Urinary bladder (tissue), 4 donors: ENCODE data around the gene ATF7. TPM values are rescaled to one million over a fixed set of nuclear protein-coding genes. Genes with fewer than 3 reads are reported as not detected.

Experiments used
- DNase-seq: peaks from one replicate; pipeline ENCODE4 v3.0.0-alpha.2; 2015; ENCODE audit errors: extremely low spot score
- H3K27ac ChIP-seq: one replicate; pipeline ENCODE4 v1.5.1; 2013; ENCODE audit warnings: low read depth, mild to moderate bottlenecking, moderate library complexity
- H3K36me3 ChIP-seq: one replicate; pipeline ENCODE4 v1.6.1; 2013; ENCODE audit warnings: mild to moderate bottlenecking, moderate library complexity; ENCODE audit not compliant: insufficient read depth
- H3K4me1 ChIP-seq: one replicate; pipeline ENCODE4 v1.6.1; 2013; ENCODE audit warnings: mild to moderate bottlenecking, moderate library complexity; ENCODE audit not compliant: insufficient read depth
- H3K4me3 ChIP-seq: one replicate; pipeline ENCODE4 v1.5.1; 2013; ENCODE audit warnings: low read depth, low read length
- WGBS: extraction: QIAGEN DNeasy Blood & Tissue Kit; methylation state at CpG from one replicate; pipeline ENCODE4 v1.1.7; 2013; 5-methylcytosine and 5-hydroxymethylcytosine counted together
- polyA plus RNA-seq: library from polyadenylated mRNA; stranded (reverse); fragments of 200-250 nt; gene quantifications from one replicate; pipeline ENCODE4 v1.2.3, GENCODE V29; 2013
- total RNA-seq: library from RNA; depleted of rRNA; stranded (reverse); fragments of >200 nt; gene quantifications from one replicate; pipeline ENCODE4 v1.2.3, GENCODE V29; 2014
- donor health status: healthy with polysubstance abuse.
- donor health status: healthy.

ATF7 gene
- total and polyA plus RNA-seq, 2 donors: 24.1 to 28.2 TPM

GRCh38 chr12:53474077-53474476 lies 152.1 kb downstream of the ATF7 start:
- H3K36me3 ChIP-seq: peaks cover 17% of the 10 kb centered on the region
- no peak overlapping the region for H3K4me3 ChIP-seq
- DNase-seq: no peak
- no peak overlapping the region for H3K27ac ChIP-seq
- WGBS: 69% methylated on average over 2 of the region's 2 CpGs
- no peaks in the 10 kb centered on the region for H3K4me1 ChIP-seq

GRCh38 chr12:53472056-53472582 lies 154.1 kb downstream of the ATF7 start:
- H3K4me3 ChIP-seq: no peak overlapping the region
- H3K36me3 ChIP-seq: peaks cover 18% of the 10 kb centered on the region
- H3K4me1 ChIP-seq: no peaks in the 10 kb centered on the region
- DNase-seq: no peak
- WGBS: 81% methylated on average over 1 of the region's 1 CpG
- H3K27ac ChIP-seq: no peak overlapping the region

- Histone ChIP-seq H3K27ac (no peak overlapping the region), H3K4me3 (no peak overlapping the region), H3K4me1 (no peaks in the 10 kb centered on the region), H3K36me3 (peaks cover 21% of the 10 kb centered on the region)
- WGBS: 84% methylated on average over 1 of the region's 1 CpG
- DNase-seq: no peak
These were observed 157.9 kb downstream of the ATF7 start for GRCh38 chr12:53468282-53468681.

GRCh38 chr12:53467880-53468279 lies 158.3 kb downstream of the ATF7 start:
- no peak for DNase-seq
- no peak overlapping the region for H3K4me3 ChIP-seq
- no peak overlapping the region for H3K27ac ChIP-seq
- WGBS: 67% methylated on average over 2 of the region's 2 CpGs
- no peaks in the 10 kb centered on the region for H3K4me1 ChIP-seq
- H3K36me3 ChIP-seq: peaks cover 21% of the 10 kb centered on the region

GRCh38 chr12:53467082-53467481 lies 159.1 kb downstream of the ATF7 start:
- WGBS: 74% methylated on average over 5 of the region's 5 CpGs
- Histone ChIP-seq H3K4me1 (no peaks in the 10 kb centered on the region), H3K36me3 (peaks cover 17% of the 10 kb centered on the region), H3K27ac (no peak overlapping the region), H3K4me3 (no peak overlapping the region)
- no peak for DNase-seq

GRCh38 chr12:53466640-53467039 lies 159.5 kb downstream of the ATF7 start:
- H3K27ac ChIP-seq: no peak overlapping the region
- peaks cover 16% of the 10 kb centered on the region for H3K36me3 ChIP-seq
- DNase-seq: no peak
- 63% methylated on average over 4 of the region's 4 CpGs for WGBS
- no peaks in the 10 kb centered on the region for H3K4me1 ChIP-seq
- no peak overlapping the region for H3K4me3 ChIP-seq

GRCh38 chr12:53465679-53466078 lies 160.5 kb downstream of the ATF7 start:
- H3K4me3 ChIP-seq: no peak overlapping the region
- 58% methylated on average over 2 of the region's 2 CpGs for WGBS
- H3K4me1 ChIP-seq: no peaks in the 10 kb centered on the region
- H3K36me3 ChIP-seq: peaks cover 19% of the 10 kb centered on the region
- no peak overlapping the region for H3K27ac ChIP-seq
- DNase-seq: no peak

GRCh38 chr12:53464685-53465418 lies 161.3 kb downstream of the ATF7 start:
- no peaks in the 10 kb centered on the region for H3K4me1 ChIP-seq
- H3K27ac ChIP-seq: no peak overlapping the region
- DNase-seq: no peak
- no peak overlapping the region for H3K4me3 ChIP-seq
- H3K36me3 ChIP-seq: peaks cover 18% of the 10 kb centered on the region
- 89% methylated on average over 11 of the region's 11 CpGs for WGBS

GRCh38 chr12:53463802-53464560 lies 162.2 kb downstream of the ATF7 start:
- 56% methylated on average over 5 of the region's 5 CpGs for WGBS
- H3K36me3 ChIP-seq: peaks cover 17% of the 10 kb centered on the region

GRCh38 chr12:53462935-53463334 lies 163.2 kb downstream of the ATF7 start:
- peaks cover 18% of the 10 kb centered on the region for H3K36me3 ChIP-seq
- no peak overlapping the region for H3K4me3 ChIP-seq
- H3K27ac ChIP-seq: no peak overlapping the region
- no peaks in the 10 kb centered on the region for H3K4me1 ChIP-seq
- 73% methylated on average over 3 of the region's 3 CpGs for WGBS
- DNase-seq: no peak

More at GRCh38 chr12:53463802-53464560, 162.2 kb downstream of the ATF7 start:
- Histone ChIP-seq H3K4me3 (no peak overlapping the region), H3K4me1 (no peaks in the 10 kb centered on the region), H3K27ac (no peak overlapping the region)
- DNase-seq: no peak

- Histone ChIP-seq H3K27ac (no peak overlapping the region), H3K36me3 (peaks cover 18% of the 10 kb centered on the region), H3K4me1 (no peaks in the 10 kb centered on the region), H3K4me3 (no peak overlapping the region)
- 85% methylated on average over 8 of the region's 8 CpGs for WGBS
- DNase-seq: no peak
These were observed 164.6 kb downstream of the ATF7 start for GRCh38 chr12:53461591-53461990.

- WGBS: 68% methylated on average over 3 of the region's 3 CpGs
These were observed 165.1 kb downstream of the ATF7 start for GRCh38 chr12:53461059-53461458.

GRCh38 chr12:53459097-53459496 lies 167.1 kb downstream of the ATF7 start:
- DNase-seq: no peak
- Histone ChIP-seq H3K27ac (no peak overlapping the region), H3K36me3 (peaks cover 13% of the 10 kb centered on the region), H3K4me3 (no peak overlapping the region), H3K4me1 (no peaks in the 10 kb centered on the region)
- WGBS: 73% methylated on average over 4 of the region's 4 CpGs

More at GRCh38 chr12:53461059-53461458, 165.1 kb downstream of the ATF7 start:
- H3K27ac ChIP-seq: no peak overlapping the region
- DNase-seq: no peak
- H3K4me3 ChIP-seq: no peak overlapping the region
- peaks cover 18% of the 10 kb centered on the region for H3K36me3 ChIP-seq
- H3K4me1 ChIP-seq: no peaks in the 10 kb centered on the region
